DMS 273 (cell line): Measurements from ENCODE around the gene SAMD8.
"Not testable (repeated sequence)": the region's sequence is repeated elsewhere in the genome, so short reads cannot be mapped to it uniquely, and the experiment has no call there.

Experiments used
- DNase-seq: peaks from one replicate; lab custom pipeline; 2025; ENCODE audit not compliant: unreplicated experiment; lab: John Stamatoyannopoulos, UW

Gene SAMD8

GRCh38 chr10:75191821-75192568 lies 80.5 kb downstream of the SAMD8 start:
- no peak for DNase-seq

- DNase-seq = not testable (repeated sequence)
Observed at GRCh38 chr10:75194625-75195024, 83.2 kb downstream of the SAMD8 start.

GRCh38 chr10:75195035-75195763 lies 83.7 kb downstream of the SAMD8 start:
- DNase-seq = no peak

- DNase-seq = no peak
Observed at GRCh38 chr10:75197066-75197465, 85.6 kb downstream of the SAMD8 start.

- no peak for DNase-seq
Observed at GRCh38 chr10:75197906-75198305, 86.5 kb downstream of the SAMD8 start.

GRCh38 chr10:75199949-75200348 lies 88.5 kb downstream of the SAMD8 start:
- not testable (repeated sequence) for DNase-seq

GRCh38 chr10:75201793-75202307 lies 90.4 kb downstream of the SAMD8 start:
- no peak for DNase-seq

GRCh38 chr10:75202321-75203045 lies 91.0 kb downstream of the SAMD8 start:
- DNase-seq = peak; percentile 29

GRCh38 chr10:75203046-75203620 lies 91.7 kb downstream of the SAMD8 start:
- not testable (repeated sequence) for DNase-seq

GRCh38 chr10:75203724-75204123 lies 92.3 kb downstream of the SAMD8 start:
- DNase-seq = no peak

GRCh38 chr10:75205908-75206307 lies 94.5 kb downstream of the SAMD8 start:
- no peak for DNase-seq

GRCh38 chr10:75206638-75207037 lies 95.2 kb downstream of the SAMD8 start:
- not testable (repeated sequence) for DNase-seq

- DNase-seq = no peak
Observed at GRCh38 chr10:75207079-75207856, 95.8 kb downstream of the SAMD8 start.

GRCh38 chr10:75207857-75208144 lies 96.3 kb downstream of the SAMD8 start:
- DNase-seq = no peak

GRCh38 chr10:75208181-75208580 lies 96.7 kb downstream of the SAMD8 start:
- DNase-seq = peak; percentile 40

GRCh38 chr10:75209086-75209920 lies 97.8 kb downstream of the SAMD8 start:
- DNase-seq = no peak

GRCh38 chr10:75209921-75210281 lies 98.4 kb downstream of the SAMD8 start:
- DNase-seq = peak; percentile 78

GRCh38 chr10:75210282-75211006 lies 99.0 kb downstream of the SAMD8 start, which contains the start of gene VDAC2:
VDAC2 (plus strand) TSS chr10:75210796; CDS start chr10:75211159, 363 bp downstream.
- peak; percentile 91 for DNase-seq
